Hippocampal formation (tissue), 2 donors: ENCODE measurements around the gene SLC25A21.
"Not testable (repeated sequence)": the region's sequence is repeated elsewhere in the genome, so short reads cannot be mapped to it uniquely, and the experiment has no call there.

Source experiments
- DNase-seq, 2 donors: peaks; one replicate each; lab custom pipeline; 2025; lab: John Stamatoyannopoulos, UW

SLC25A21 gene

DNA sequence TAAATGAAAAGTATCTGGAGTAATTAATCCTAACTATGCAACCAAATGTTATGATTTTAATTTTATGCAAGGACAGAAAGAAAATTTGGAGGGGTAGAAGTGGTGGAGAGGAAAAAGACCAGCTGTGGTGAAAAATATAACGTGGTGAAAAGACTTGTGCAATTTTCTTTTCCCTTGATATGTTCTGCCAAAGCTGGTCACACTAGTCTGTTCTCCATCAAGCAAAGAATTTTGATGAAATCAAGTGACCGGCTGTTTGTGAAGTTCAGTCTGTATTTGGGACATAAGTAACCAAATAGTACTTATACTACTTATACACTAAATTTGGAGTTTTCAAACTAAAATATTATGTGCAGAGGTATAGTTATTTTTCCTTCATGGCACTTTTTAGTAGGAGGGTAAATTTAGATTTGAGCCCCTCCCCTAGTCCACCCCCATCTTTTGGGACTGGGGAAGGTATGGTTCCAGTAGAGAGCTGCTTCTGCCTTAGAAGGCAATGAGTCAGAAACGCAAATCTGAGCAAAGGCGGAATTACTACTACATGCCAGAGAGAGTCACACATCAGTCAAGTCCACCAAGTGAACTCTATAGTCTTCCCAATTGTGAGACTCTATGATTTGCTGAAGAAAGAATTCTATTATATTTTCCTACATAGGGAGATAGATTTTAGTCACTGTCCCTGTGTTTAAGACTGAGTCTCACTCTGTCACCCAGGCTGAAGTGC lies 229.7 kb downstream of the SLC25A21 start:
- DNase-seq = no peak

DNA sequence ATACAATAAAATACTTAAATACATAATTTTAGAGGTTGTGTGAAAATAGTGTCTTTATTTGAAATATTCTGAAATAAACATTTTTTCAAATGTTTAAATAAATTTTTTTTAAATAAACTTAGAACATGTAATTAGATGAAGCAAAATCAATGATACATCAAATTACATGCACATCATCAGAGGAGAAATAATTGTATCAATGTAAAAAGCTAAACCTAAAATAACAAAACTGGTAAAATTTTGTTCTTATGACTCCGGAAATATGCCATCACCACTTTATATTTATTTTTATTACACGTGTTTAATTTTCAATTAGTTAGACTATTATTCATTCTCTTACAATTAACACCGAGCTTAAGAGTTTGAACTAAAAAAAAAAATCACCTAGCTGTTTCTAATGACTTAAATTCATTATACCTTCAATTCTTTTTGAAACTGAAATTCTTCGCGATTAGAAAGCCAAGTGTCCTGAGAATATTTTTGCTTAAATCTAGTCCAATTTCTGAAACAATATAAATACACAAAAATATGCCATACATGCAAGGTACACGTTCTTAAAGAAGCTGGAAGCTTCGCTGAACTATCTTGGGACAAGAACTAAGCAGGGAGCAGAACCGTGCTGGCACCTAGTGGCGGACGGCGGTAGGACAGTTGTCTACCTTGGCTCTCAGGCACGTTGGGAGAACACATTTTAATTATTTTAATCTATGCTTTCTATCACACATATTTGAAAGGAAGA lies 230.5 kb downstream of the SLC25A21 start:
- peak; percentile 11 to 41 for DNase-seq

DNA sequence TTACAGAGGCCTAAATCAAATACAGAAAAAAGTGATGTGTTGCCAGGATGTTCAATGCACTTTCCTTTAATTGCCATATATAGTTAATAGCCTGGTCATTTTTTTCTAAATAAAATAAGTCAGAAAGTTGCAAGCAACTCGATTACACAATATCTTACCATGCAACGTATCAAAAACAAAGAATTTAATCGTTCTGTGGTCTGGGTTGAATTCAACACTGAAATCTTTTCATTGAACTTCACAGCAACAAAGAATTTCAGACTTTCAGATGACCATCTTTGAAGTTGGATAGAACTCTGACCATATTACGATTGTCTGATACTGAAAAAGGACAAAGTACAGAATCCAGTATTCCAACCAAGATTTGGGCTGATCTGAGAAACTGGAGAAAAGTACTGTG lies 231.9 kb downstream of the SLC25A21 start:
- no peak for DNase-seq

DNA sequence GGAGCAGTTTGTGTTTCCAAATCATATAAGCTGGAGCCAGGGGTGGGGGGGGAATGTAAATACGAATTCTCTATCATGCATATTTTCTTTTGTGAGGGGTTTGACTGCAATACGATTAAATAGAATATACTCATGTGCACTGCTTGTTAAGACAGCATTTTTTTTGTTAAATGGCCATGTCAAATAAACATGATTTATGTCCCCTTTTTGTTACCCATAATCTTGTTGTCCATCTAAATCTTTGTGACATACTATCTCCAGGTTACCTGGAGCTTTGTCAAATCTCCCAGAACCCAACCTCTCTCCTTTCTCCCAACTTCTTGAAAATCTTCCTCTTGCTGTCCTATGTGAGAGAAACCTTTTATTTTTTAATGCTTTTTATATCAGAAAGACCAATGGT lies 233.1 kb downstream of the SLC25A21 start:
- DNase-seq = no peak

DNA sequence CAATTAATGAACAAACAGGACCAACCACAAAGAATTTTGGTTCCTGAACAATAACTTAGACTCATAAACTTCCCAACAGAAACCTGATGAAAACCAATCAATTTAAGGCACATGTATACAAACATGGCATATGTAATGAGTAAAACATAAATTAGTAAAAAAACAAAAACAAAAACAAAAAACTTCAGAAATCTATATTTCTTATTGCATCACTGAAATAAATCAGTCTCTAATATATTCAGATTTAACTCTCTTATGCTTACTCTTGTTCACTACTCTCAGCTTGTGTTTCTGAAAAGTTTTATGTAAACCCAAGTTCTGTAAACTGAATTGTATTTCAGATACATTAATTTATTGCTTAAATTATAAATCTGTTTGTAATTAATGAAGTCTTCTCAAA lies 233.7 kb downstream of the SLC25A21 start:
- no peak for DNase-seq

DNA sequence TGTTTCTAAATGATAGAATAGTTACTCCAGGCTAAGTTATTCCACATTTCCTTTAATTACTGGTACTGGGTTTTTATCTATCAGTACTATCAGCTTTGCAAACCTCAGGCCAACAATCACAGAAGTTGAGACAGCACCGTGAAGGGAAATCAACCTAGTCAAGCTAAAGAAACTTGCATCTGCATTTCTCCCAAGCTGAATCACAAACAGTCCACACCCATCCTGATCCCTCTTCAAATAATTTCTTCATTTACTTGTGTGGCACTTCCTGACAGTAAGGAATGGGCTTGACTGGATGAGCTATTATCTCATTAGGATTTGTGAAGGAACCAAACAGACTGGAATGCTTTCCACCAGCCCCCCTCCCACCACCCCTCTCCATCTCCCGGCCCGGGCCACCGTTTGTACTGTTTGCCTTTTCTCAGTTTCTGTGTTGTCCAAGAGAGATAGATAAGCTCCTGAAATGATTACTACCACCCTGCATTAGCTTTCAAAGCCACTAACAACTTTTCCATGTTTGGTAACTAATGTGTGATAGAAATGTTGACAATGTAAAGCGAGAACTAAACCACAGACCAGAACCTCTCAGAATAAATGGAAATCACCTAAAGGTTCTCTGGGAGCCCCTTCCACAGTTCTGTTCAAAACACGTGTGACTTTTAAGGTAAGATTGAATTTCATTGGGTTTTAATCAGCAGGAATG lies 236.3 kb downstream of the SLC25A21 start:
- no peak for DNase-seq

DNA sequence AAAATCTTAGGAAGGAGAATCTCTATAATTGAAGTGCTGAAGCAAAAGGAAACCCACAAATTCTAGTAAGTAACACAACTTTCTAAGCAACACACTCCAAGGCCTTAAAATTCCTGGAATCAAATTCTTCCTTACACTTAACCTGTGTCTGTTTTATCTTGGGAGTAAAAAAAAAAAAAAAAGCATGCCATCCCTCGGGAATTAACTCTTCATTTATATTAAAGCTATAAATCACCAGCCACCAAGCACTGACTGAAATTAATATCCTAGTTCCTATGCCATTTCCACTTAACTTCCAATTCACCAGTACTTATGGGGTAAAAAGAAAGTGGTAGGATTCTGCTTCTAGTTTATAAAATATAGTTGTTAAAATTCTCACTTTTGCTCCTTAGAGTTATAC lies 238.1 kb downstream of the SLC25A21 start:
- DNase-seq = no peak

DNA sequence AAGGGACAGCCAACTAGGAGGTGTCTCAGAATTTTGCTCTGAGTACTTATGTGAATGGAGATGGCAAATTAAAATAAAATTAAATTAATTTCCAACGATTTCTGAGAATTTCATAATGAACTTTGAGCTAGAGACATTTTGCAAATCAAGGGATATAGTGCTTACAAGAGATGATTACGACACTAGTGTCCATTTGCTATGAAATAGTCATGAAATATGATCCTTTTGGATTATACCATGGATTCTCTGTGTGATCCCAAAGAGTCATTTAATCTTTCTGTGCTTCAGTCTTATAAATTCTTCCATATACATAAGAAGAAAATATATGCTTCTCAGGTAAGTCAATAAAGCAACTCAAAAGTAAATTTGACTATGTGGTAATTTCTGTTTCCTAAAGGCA lies 240.6 kb downstream of the SLC25A21 start:
- no peak for DNase-seq

DNA sequence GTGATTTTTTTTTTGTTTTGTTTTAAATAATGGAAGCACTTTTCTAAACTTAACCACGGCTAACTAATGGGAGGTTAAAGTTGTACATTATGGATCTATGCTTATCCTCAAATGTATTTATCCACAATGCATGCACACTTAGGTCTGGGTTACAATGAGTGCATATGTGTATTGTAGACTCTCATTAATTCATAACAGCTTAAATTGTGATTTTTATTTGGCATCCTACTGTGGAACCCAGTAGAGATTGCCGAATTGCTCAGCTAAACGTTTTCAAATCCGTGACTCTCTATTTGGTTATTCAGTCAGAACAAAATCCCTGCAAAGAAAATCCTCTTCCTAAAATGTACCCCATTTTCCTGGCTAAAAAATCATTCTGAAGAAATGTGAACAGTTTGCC lies 244.0 kb downstream of the SLC25A21 start:
- no peak for DNase-seq

DNA sequence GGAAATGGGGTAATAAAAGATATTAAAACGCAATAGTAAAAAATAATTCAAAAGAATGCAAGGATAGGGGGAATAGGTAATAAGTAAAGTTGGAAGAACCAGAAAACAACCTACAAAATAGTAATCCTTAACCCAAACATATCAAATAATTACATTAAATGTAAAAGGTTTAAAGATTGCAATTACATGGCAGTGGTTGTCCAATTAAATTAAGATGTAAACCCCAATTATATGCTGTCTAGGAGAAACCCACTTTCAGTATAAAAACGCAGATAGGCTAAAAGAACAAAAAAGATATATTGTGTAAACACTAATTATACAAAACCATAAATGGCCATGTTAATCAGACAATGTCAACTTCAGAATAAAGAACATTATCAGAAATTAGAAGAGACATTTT lies 247.3 kb downstream of the SLC25A21 start:
- no peak for DNase-seq

DNA sequence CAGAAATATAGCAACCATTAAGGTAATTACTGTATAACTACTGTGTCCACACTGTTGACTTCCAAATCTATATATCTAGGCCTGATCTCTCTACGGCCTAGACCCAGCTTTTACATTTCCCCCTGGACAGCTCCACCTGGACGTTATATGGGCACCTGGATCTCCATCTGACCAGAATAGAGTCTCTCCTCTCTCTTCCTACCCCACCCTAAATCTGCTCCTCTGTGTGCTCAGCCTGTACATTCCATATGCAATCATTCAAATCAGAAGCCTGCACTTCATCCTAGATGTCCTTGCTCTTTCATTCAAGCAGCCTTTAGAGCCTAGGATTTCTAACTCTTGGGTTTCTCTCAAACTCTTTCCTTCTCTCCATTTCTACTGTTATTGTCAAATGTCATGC lies 255.7 kb downstream of the SLC25A21 start:
- no peak for DNase-seq

DNA sequence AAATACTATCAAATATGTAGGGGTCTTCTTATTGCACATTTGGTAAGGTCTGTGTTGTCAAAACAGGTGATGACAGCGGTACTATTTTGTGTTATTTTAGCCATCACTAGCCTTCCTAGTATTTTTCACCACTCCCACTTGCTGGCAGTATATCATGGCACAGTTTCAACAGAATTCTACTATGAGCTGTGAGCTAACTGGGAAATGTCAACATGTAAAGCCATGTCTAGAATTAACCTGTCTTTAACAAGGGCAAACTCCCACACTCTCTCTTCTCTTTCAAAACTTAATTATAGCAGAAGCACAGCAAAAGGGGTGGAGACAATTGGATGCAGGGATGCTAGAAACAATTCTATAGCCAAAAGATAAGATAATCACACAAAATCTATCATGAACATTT lies 257.3 kb downstream of the SLC25A21 start:
- no peak for DNase-seq

DNA sequence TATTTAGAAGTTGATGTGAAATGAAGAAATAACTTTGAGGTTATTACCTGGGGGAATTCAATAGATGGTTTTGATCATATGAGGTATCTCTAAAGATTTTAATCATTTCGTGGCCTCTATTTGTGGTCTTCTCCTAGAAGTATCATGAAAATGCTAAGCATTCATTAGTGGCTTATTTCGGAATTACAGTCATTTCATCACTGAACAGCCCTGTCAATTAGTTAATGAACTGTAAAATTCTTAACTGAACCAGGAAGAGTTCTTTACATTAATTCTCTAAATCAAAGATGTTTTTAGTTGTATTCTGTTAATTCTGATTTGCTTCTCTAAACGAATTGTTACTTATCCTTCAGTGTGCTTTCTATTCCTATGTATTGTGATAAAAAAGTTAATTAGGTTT lies 261.8 kb downstream of the SLC25A21 start:
- DNase-seq = no peak

DNA sequence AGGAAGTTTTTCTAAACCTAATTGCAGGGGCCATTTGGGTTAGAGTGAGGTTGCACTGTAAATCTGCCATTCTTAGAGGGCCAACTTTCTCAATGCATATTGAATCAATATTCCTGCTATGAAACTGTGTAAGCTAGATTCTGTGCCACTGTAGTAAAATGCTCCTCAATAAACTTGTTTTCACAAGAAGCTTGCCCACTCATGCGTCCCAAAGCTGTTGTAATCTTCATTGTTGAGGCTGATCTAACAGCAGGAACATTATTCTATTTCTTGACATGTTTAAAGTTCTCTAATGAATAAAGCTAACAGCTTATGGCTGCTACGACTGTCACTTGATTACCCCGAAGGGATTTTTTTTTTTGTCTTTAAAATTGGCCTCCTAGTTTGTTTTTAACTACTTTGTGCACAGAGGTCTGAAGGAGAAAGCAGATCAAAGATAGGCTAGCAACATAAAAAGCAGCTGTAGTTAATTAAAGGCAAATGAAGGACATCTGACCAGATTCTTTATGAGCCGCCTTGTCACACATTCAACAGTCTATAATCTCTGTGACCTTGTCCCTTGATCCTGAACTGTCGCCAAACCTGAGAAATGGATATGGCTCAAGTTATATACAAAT lies 267.0 kb downstream of the SLC25A21 start:
- DNase-seq = no peak

DNA sequence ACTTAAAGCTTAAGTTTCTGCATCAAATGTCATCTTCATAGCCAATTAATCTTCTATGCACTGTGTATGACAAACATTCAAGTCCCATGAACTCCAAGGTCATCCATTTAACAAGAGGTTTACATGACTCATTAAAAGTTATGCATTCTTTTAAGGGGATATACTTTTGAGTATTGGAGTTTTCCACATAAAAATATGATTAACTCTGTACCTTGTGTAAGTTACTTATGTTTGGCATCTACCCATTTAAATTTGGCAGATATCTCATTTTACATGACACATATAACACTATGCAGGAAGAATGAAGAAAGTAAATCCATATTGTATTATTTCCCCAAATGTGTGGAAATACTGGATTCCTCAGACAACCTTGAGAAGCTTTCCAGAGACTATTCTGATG lies 270.5 kb downstream of the SLC25A21 start:
- no peak for DNase-seq

DNA sequence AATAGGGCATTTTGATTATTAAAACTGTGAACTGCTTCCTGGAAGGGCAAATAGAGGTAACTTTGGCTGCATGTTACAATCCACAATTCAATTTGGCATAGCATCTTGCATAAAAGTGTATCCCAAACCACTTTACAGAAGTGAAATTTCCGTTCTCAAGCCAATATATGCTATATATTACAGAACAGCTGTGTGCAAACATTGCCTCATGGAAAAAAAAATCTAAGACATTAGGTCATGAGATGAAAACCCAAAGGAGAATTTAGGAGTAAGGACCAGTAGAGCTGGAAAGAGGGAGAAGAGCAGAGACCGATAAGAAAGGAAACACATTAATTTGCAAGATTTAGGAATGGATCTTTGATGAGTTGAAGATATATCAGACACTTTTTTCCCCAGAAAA lies 271.6 kb downstream of the SLC25A21 start:
- no peak for DNase-seq

DNA sequence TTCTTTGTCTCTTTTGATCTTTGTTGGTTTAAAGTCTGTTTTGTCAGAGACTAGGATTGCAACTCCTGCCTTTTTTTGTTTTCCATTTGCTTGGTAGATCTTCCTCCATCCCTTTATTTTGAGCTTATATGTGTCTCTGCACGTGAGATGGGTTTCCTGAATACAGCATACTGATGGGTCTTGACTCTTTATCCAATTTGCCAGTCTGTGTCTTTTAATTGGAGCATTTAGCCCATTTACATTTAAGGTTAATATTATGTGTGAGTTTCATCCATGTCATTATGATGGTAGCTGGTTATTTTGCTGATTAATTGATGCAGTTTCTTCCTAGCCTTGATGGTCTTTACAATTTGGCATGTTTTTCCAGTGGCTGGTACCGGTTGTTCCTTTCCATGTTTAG lies 276.1 kb downstream of the SLC25A21 start:
- DNase-seq = not testable (repeated sequence)

DNA sequence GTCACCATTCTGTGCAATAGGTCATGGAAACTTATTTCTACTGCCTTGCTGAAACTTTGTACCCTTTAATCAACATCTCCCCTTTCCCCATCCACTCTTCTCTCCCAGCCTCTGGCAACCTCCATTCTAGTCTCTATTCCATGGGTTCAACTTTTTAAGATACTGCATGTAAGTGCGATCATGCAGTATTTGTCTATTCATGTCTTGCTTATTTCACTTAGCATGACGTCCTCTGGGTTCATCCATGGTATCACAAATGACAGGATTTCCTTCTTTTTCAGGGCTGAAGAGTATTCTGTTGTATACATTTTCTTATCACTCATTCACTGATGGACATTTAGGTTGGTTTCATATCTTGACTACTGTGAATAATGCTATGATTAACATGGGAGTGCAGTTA lies 288.4 kb downstream of the SLC25A21 start:
- DNase-seq = no peak

DNA sequence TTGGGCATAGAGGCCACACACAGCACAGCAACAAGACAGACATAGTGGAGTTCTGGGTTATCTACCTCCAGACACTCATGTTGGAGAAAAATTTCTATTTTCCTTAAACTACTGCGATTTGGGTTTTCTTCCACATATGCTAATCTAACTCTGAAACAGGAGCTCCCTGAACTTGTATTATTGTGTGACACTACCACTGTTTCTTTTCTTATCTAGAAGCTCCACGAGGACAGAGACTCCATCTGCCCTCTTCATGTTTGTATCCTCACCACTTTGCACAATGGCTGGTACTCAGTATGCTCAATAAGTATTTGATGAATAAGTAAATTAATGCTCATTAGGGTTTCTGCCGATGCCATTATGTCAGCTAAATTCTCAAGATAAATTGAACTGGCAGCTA lies 292.1 kb downstream of the SLC25A21 start:
- DNase-seq = no peak

DNA sequence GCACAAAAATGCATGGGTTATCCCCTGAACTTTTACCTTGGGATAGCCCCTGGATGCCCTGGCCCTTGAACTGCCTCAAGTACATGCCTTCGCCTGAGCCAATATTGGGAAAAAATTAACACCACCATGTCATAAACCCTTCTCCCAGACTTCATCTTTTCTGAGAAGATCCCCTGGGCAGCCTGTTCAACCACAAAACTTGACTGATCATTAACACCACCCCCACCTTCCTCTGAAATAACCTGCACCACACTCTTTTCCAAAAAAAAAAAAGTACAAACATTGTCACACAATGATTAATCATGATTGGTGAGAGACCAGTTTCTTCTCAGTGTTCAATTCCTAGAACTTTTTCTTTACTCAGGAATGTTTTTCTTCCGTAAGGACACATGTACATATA lies 292.8 kb downstream of the SLC25A21 start:
- DNase-seq = no peak

DNA sequence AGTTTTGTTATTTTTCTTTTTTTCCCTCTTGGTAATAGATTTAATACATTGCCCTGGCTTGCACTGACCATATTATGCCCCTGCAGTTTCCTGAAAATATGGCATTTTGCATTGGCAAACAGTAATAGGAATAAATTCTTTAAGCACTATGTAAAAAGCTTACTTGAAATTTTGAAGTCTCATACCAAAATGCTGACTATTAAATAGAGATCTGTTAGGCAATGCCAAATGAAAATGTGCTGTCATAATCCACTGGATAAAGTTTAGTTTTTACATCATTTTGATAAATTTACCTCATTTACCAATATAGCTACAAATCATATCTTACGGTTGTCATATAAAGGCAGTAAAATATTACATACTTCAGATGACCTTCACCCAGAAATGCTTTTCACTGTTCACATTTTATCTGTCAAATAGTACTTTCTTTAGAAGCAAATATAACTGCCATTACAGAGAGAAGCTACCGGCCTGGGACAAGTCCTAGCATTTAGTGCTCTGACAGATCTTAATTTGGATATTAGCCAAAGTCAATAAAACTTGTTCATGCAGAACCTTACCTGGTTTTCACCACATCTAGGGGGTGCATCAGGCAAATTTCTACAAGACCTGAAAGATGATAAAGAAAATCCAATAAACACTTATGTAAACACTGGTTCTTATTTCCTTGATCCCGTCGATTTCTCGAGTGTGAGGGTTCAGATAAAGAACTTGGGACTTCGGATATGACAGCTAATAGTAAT lies 297.8 kb downstream of the SLC25A21 start:
- no peak for DNase-seq

DNA sequence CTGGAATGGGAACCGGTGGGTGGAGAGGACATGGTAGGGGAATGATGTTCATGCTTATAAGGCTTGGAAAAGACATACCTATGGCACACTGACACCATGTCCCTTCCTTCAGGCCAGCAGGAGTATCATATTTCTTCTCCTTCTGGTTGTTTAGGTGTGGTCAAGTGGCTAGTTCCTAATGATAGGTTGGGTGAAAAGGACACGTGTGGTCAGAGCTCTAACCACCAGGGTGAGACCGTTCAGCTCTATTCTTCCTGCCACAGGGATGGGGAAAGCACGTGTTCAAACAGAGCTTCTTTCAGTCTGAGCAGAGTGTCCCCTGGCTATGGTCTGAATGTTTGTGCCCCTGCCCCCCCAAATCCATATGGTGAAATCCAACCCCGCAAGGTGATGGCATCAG lies 301.6 kb downstream of the SLC25A21 start:
- no peak for DNase-seq
